ENCODE data around the gene USP49. TPM values are rescaled to one million over a fixed set of nuclear protein-coding genes. Genes with fewer than 3 reads are reported as not detected.

Gene USP49
- total and polyA plus RNA-seq, 2 of the 13 experiments (the other 11 are each of a cell fraction or from before 2014, with no cell fraction given), result 2.9 to 4.3 TPM

GRCh38 chr6:41768545-41769308, 126.4 kb downstream of the USP49 start (continued):
- TF ChIP-seq ZFP41 (CRISPR knock-in tag; IDR thresholded peaks at IDR 0.05; ENCODE audit: borderline replicate concordance), result no peak
- no peak for TF ChIP-seq HDAC1 (CRISPR knock-in tag; IDR thresholded peaks at IDR 0.05)
- TF ChIP-seq ADNP (CRISPR knock-in tag; IDR thresholded peaks at IDR 0.05), result no peak
- 0 out of 2 replicates have a peak, but pooled peaks have one; percentile 62 for TF ChIP-seq ZNF264 (CRISPR knock-in tag; IDR thresholded peaks at IDR 0.05)
- no peak for TF ChIP-seq ZBTB49 (CRISPR knock-in tag; IDR thresholded peaks at IDR 0.05; ENCODE audit: borderline replicate concordance)
- no peak for TF ChIP-seq ZNF703 (CRISPR knock-in tag; IDR thresholded peaks at IDR 0.05; ENCODE audit: borderline replicate concordance)
- 0 out of 4 replicates have a peak, but pooled peaks of 1 of the 2 experiments have one; percentile 29 for TF ChIP-seq REST (IDR thresholded peaks at IDR 0.05; ENCODE audit: borderline replicate concordance in 1 of 2, low read depth in 1 of 2, low read length in 2 of 2)
- TF ChIP-seq RFXAP (CRISPR knock-in tag; IDR thresholded peaks at IDR 0.05; ENCODE audit: borderline replicate concordance), result 0 out of 2 replicates have a peak, but pooled peaks have one; percentile 36
- TF ChIP-seq NFRKB (IDR thresholded peaks at IDR 0.05), result no peak
- no peak for TF ChIP-seq SMYD3 (CRISPR knock-in tag; IDR thresholded peaks at IDR 0.05)
- no peak for TF ChIP-seq ZNF414 (CRISPR knock-in tag; IDR thresholded peaks at IDR 0.05)
- TF ChIP-seq PATZ1 (CRISPR knock-in tag; IDR thresholded peaks at IDR 0.05), result peak; percentile 89
- TF ChIP-seq, protein P1, sequence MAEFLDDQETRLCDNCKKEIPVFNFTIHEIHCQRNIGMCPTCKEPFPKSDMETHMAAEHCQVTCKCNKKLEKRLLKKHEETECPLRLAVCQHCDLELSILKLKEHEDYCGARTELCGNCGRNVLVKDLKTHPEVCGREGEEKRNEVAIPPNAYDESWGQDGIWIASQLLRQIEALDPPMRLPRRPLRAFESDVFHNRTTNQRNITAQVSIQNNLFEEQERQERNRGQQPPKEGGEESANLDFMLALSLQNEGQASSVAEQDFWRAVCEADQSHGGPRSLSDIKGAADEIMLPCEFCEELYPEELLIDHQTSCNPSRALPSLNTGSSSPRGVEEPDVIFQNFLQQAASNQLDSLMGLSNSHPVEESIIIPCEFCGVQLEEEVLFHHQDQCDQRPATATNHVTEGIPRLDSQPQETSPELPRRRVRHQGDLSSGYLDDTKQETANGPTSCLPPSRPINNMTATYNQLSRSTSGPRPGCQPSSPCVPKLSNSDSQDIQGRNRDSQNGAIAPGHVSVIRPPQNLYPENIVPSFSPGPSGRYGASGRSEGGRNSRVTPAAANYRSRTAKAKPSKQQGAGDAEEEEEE (CRISPR knock-in tag; IDR thresholded peaks at IDR 0.05; ENCODE audit: borderline replicate concordance), result peak; percentile 51; the same call in 1 of the 2 replicates
- no peak for TF ChIP-seq TOE1 (CRISPR knock-in tag; IDR thresholded peaks at IDR 0.05)
- TF ChIP-seq MED1 (CRISPR knock-in tag; IDR thresholded peaks at IDR 0.05), result peak; percentile 67
- peak; percentile 50 for TF ChIP-seq SALL1 (CRISPR knock-in tag; IDR thresholded peaks at IDR 0.05)
- TF ChIP-seq ZNF446 (CRISPR knock-in tag; IDR thresholded peaks at IDR 0.05), result no peak
- TF ChIP-seq MBNL3 (CRISPR knock-in tag; conservative IDR thresholded peaks at IDR 0.05), result no peak
